Endothelial cell of umbilical vein (primary cell): ENCODE measurements around the gene CACTIN. TPM values are rescaled to one million over a fixed set of nuclear protein-coding genes. Genes with fewer than 3 reads are reported as not detected.

Experiments used
- BruUV-seq: library from RNA; stranded (reverse); fragments of 400-500 nt; replicated peaks from 2 replicates; lab custom pipeline; 2021; lab: Mats Ljungman, UMichigan
- CTCF ChIA-PET: fragments of 300-600, 350-600 bp; sonication (Branson Sonifier 250); formaldehyde crosslinking; loops from one replicate; lab custom pipeline; 2021; ENCODE audit warnings: antibody characterized with exemption, inconsistent platforms; lab: Charles Lee
- POLR2A ChIA-PET: fragments of 300-600, 350-600 bp; sonication (Branson Sonifier 250); formaldehyde crosslinking; loops from one replicate; lab custom pipeline; 2021; ENCODE audit warnings: antibody characterized with exemption, inconsistent platforms; lab: Charles Lee
- DNase-seq: peaks from one replicate; pipeline ENCODE4 v3.0.0-alpha.2; 2011; ENCODE audit warnings: low read depth, low spot score
- FAIRE-seq: peaks from 2 replicates; lab custom pipeline; 2011; peaks lifted over from hg19 to GRCh38; lab: Jason Lieb, UNC
- H2AFZ ChIP-seq: 2 replicates; pipeline ENCODE4 v1.6.0; 2012; ENCODE audit warnings: low read depth, low read length, control low read depth, inconsistent platforms
- H3K27ac ChIP-seq: 2 replicates; pipeline ENCODE4 v1.5.1; 2011; ENCODE audit warnings: low read depth, mild to moderate bottlenecking, control low read depth, low read length, moderate library complexity; ENCODE audit not compliant: insufficient read depth
- H3K27me3 ChIP-seq, 2 experiments: 2 replicates each; pipeline versions ENCODE4 v1.6.0 to v1.6.1; 2011; ENCODE audit warnings: low read length in 2 of 2, mixed read lengths in 1 of 2; ENCODE audit not compliant: control insufficient read depth in 2 of 2, insufficient read depth in 2 of 2
- H3K36me3 ChIP-seq, 2 experiments: 2 replicates in 1 of 2; 3 replicates in 1 of 2; pipeline ENCODE4 v1.5.1; 2011; ENCODE audit warnings: low read length in 2 of 2, mild to moderate bottlenecking in 1 of 2, moderate library complexity in 1 of 2; ENCODE audit not compliant: control insufficient read depth in 2 of 2, insufficient read depth in 2 of 2; ENCODE audit errors: extremely low read depth in 1 of 2
- H3K4me1 ChIP-seq: 3 replicates; pipeline ENCODE4 v1.5.1; 2011; ENCODE audit warnings: mild to moderate bottlenecking, low read length; ENCODE audit not compliant: control insufficient read depth, insufficient read depth; ENCODE audit errors: extremely low read depth
- H3K4me2 ChIP-seq: 2 replicates; pipeline ENCODE4 v1.6.1; 2011; ENCODE audit warnings: low read length, control low read depth, mixed read lengths; ENCODE audit not compliant: insufficient read depth
- H3K4me3 ChIP-seq, 3 experiments: fragments of 200-600 bp in 1 of 3; sonication (generic), shearing (Covaris generic) in 1 of 3; replicated peaks in 1 of 3; 2 replicates each; pipeline ENCODE4 v1.5.1; 2011 to 2016; ENCODE audit warnings: control low read depth in 3 of 3, low read length in 3 of 3, mild to moderate bottlenecking in 2 of 3, inconsistent platforms in 1 of 3, low read depth in 1 of 3, moderate library complexity in 1 of 3; ENCODE audit not compliant: insufficient read depth in 1 of 3
- H3K79me2 ChIP-seq: 2 replicates; pipeline ENCODE4 v1.6.0; 2012; ENCODE audit warnings: low read length, inconsistent platforms; ENCODE audit not compliant: control insufficient read depth, insufficient read depth
- H3K9ac ChIP-seq: replicated peaks from 2 replicates; pipeline ENCODE3; 2011; ENCODE audit warnings: low read length, control low read depth; ENCODE audit not compliant: insufficient read depth; ENCODE audit errors: extremely low read depth
- H3K9me1 ChIP-seq: replicated peaks from 3 replicates; pipeline ENCODE4 v1.6.0; 2011; ENCODE audit warnings: mild to moderate bottlenecking, low read length; ENCODE audit not compliant: control insufficient read depth, insufficient read depth; ENCODE audit errors: extremely low read depth
- H3K9me3 ChIP-seq: replicated peaks from 2 replicates; pipeline ENCODE4 v1.5.1; 2012; ENCODE audit warnings: low read length, inconsistent platforms; ENCODE audit not compliant: control insufficient read depth, insufficient read depth
- H4K20me1 ChIP-seq: replicated peaks from 2 replicates; pipeline ENCODE3; 2011; ENCODE audit warnings: mild to moderate bottlenecking, low read length; ENCODE audit not compliant: control insufficient read depth, insufficient read depth; ENCODE audit errors: extremely low read depth
- EZH2 ChIP-seq: IDR thresholded peaks from 2 replicates; pipeline ENCODE4 v1.6.1; 2012; ENCODE audit warnings: borderline replicate concordance, low read depth, mild to moderate bottlenecking, moderate library complexity, low read length, inconsistent platforms; ENCODE audit not compliant: severe bottlenecking
- FOS ChIP-seq: IDR thresholded peaks from 2 replicates; pipeline ENCODE4 v1.6.1; 2011; ENCODE audit warnings: mild to moderate bottlenecking, low read length, moderate library complexity, borderline replicate concordance; ENCODE audit not compliant: insufficient read depth
- GATA2 ChIP-seq: IDR thresholded peaks from 2 replicates; pipeline ENCODE4 v1.7.0; 2011; ENCODE audit warnings: low read depth, mild to moderate bottlenecking, moderate library complexity, mixed read lengths, low read length; ENCODE audit not compliant: insufficient read length, insufficient read depth
- JUN ChIP-seq: IDR thresholded peaks from 2 replicates; pipeline ENCODE4 v1.6.1; 2011; ENCODE audit warnings: borderline replicate concordance, low read depth; ENCODE audit not compliant: insufficient read length, insufficient read depth
- MAX ChIP-seq: IDR thresholded peaks from 2 replicates; pipeline ENCODE4 v1.6.1; 2011; ENCODE audit not compliant: insufficient read depth, insufficient read length
- MYC ChIP-seq: IDR thresholded peaks from one replicate; pipeline ENCODE4 v1.6.1; 2011; ENCODE audit warnings: mild to moderate bottlenecking, low read depth, low read length
- POLR2A ChIP-seq: IDR thresholded peaks from 2 replicates; pipeline ENCODE4 v1.6.1; 2012; ENCODE audit warnings: low read depth, mild to moderate bottlenecking, control low read depth, low read length
- POLR2AphosphoS5 ChIP-seq: IDR thresholded peaks from 2 replicates; pipeline ENCODE4 v1.6.1; 2012; ENCODE audit warnings: low read depth, mild to moderate bottlenecking, control low read depth, low read length, moderate library complexity; ENCODE audit not compliant: insufficient read depth
- dilution Hi-C: fragments of 300-500 bp; cut with MboI; formaldehyde crosslinking; loops from one replicate; pipeline ENCODE4 v1.15.0; 2019; ENCODE audit warnings: low sequenced_read_pairs; ENCODE audit not compliant: extremely low pct_ligation_motif_present
- intact Hi-C: fragments of 100-400 bp; cut with micrococcal nuclease; formaldehyde crosslinking; loops from one replicate; pipeline ENCODE4 v1.10.0; 2022
- polyA plus RNA-seq, 4 experiments: library from polyadenylated mRNA; depleted of rRNA in 3 of 4; stranded (reverse) in 3 of 4; unstranded in 1 of 4; fragments of >200 nt; gene quantifications; 2 replicates each; pipeline versions ENCODE4 v1.2.1 to v1.2.3, GENCODE V29; 2011 to 2012; ENCODE audit warnings: missing spikeins in 1 of 4
- total RNA-seq: library from RNA; stranded (reverse); gene quantifications from 2 replicates; pipeline ENCODE4 v1.2.3, GENCODE V29; 2021
- TF ChIP-seq, protein P1 (sequence below), 2 donors: IDR thresholded peaks; 1 replicate in 1 of 2; 2 replicates in 1 of 2; pipeline ENCODE4 v1.5.1; 2011; ENCODE audit warnings: low read length in 2 of 2, mild to moderate bottlenecking in 2 of 2, moderate library complexity in 2 of 2, control low read depth in 1 of 2, inconsistent platforms in 1 of 2, low read depth in 1 of 2; ENCODE audit not compliant: insufficient read depth in 1 of 2; ENCODE audit errors: extremely low read depth in 1 of 2

CACTIN gene
- total and polyA plus RNA-seq, 2 donors (not counting 3 experiments of a cell fraction or from before 2014, with no cell fraction given), result 29.7 to 36.1 TPM

DNA sequence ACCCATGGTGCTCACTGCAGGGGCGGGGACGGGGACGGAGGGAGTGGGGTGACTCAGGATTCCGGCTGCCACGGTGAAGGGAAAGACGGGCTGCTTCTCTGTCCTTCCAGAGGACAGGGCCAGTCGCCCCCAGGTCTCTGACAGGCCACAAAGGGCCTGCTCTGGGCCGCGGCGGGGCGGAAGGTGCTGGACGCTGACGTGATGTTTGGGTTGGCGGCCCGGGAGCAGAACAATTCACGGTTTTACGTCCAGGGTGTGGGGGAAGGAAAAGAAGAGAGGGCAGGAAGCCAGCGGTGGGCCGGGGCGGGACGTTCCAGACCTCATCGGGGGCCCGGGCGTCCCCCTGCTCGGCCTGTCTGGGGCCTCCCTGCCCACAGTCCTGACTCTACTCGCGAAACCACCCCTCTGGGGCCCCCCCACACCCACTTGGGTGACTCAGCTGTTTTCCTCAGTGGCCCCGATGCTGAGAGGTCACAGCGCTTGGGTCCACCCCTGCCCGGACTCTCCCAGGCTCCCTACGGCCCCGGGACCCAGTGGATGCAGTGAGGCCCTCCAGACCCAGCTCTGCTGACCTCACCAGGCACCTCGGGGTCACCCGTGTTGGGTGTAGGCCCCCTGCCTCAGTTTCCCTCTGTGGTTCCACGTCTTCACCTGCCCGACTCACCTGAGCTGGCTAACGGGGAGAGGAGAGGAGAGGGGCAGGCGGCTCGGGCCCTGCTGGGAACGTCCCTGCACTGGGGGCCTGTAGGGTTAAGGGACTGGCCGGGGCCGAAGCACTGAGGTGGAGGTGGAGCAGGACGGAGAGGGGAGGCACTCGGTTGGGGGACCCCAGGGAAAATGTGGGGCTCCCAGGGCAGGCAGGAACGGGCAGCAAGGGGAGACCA lies 44.4 kb upstream of the CACTIN start:
- BruUV-seq, result TSS peak; percentile 56
- Histone ChIP-seq H3K36me3 (no peaks in the 10 kb centered on the region), H3K27me3 (no peaks in the 10 kb centered on the region), H2AFZ (peak overlapping the region; percentile 12), H3K4me1 (peaks cover 28% of the 10 kb centered on the region), H3K9me3 (no peaks in the 10 kb centered on the region), H4K20me1 (no peaks in the 10 kb centered on the region), H3K9me1 (no peaks in the 10 kb centered on the region), H3K9ac (peak overlapping the region; percentile 87), H3K27ac (peak overlapping the region; percentile 98), H3K79me2 (peaks cover 11% of the 10 kb centered on the region), H3K4me2 (peak overlapping the region; percentile 58), H3K4me3 (peak overlapping the region in 2 of 3 experiments; percentile 4 to 15)
- TF ChIP-seq POLR2AphosphoS5, result peak; percentile 83
- no peak for TF ChIP-seq MYC
- TF ChIP-seq, protein P1, sequence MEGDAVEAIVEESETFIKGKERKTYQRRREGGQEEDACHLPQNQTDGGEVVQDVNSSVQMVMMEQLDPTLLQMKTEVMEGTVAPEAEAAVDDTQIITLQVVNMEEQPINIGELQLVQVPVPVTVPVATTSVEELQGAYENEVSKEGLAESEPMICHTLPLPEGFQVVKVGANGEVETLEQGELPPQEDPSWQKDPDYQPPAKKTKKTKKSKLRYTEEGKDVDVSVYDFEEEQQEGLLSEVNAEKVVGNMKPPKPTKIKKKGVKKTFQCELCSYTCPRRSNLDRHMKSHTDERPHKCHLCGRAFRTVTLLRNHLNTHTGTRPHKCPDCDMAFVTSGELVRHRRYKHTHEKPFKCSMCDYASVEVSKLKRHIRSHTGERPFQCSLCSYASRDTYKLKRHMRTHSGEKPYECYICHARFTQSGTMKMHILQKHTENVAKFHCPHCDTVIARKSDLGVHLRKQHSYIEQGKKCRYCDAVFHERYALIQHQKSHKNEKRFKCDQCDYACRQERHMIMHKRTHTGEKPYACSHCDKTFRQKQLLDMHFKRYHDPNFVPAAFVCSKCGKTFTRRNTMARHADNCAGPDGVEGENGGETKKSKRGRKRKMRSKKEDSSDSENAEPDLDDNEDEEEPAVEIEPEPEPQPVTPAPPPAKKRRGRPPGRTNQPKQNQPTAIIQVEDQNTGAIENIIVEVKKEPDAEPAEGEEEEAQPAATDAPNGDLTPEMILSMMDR (IDR thresholded peaks at IDR 0.05; ENCODE audit: extremely low read depth in 1 of 2, insufficient read depth in 1 of 2, low read depth in 1 of 2, low read length in 2 of 2), result no peak
- no peak for TF ChIP-seq GATA2
- peak; percentile 36 for TF ChIP-seq FOS
- TF ChIP-seq EZH2, result no peak
- TF ChIP-seq JUN, result no peak
- TF ChIP-seq MAX, result no peak
- TF ChIP-seq POLR2A, result peak; percentile 45
- ChIA-PET POLR2A (interaction anchor here (1.1 to 2.0 kb wide), 3 partner anchors 11 to 26 kb away, joined by 3 to 8 read pairs (median 6); no protein-coding TSS in a partner anchor), CTCF (interaction anchor here (1.4 to 7.6 kb wide), 5 partner anchors 13 to 29 kb away, joined by 3 to 66 read pairs (median 10); partner anchors contain the start of gene PIP5K1C)
- dilution Hi-C loops, result no loop called here
- FAIRE-seq, result peak; percentile 92
- peak; percentile 84 for DNase-seq
- intact Hi-C loops, result loop anchor here (1.0 to 5.0 kb wide), 3 partner anchors 12 to 99 kb away; partner anchors contain the start of genes HMG20B and PIP5K1C
